ENCODE results near the gene AMN1. TPM values are rescaled to one million over a fixed set of nuclear protein-coding genes. Genes with fewer than 3 reads are reported as not detected.

The AMN1 gene
- 14.1 and 20.1 TPM in 2 replicates for total RNA-seq (2014; rRNA removed; shearing (Covaris generic))
- 12.6 and 15.2 TPM in 2 replicates for total RNA-seq (2022)
- Bru-seq, nascent RNA: percentile 61 among the genes with signal in this experiment
- BruChase-seq, experiment 1, labeled RNA remaining after a 6-hour chase: percentile 58 among the genes with signal in this experiment
- percentile 59 among the genes with signal in this experiment for BruChase-seq, experiment 2, labeled RNA remaining after a 2-hour chase
- long read RNA-seq, transcript AMN1-211 (6 exons, 880 nt): minor isoform, 8 of 32 reads
- long read RNA-seq, transcript AMN1-201 (7 exons, 2,110 nt): major isoform, 13 of 32 reads
- long read RNA-seq, partial matches to known transcripts: 3 of 32 reads
- long read RNA-seq, other reads (novel, unspliced or antisense): 5 of 32 reads

DNA sequence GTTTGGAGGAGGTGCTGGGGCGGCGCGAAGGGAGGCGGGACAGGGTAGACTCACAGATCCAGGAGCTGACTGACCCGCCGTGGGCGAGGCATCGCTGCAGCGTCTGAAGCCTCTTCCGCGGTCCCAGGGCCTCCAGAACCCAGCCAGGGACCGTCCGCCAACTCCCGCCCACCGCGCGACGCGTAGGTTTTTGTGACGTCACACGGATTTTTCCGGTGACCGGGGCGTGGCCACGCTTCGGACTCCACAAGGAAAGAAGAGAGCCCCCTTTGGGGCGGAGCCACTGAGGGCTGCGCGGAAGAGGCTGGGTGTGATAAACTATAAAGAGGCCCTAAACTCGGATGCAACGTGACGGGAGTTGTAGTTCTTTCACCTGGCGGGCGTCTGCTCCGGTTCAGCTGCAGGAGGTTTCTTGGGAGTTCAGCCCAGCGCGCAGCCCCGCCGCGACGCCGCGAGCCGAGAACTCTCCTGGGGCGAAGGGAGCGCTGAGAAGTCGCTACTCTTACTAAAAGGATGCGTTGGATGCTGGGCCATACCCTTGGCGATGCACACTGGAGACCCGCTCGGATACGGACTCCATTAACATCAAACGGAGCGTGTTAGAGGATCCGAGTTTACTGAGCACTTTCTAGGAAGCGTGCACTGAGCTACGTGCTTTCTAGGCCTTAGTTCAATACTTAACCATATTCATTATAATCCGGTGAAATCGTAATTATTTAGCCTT lies at the start of gene AMN1:
AMN1 (minus strand) TSS at position 105 of the 724 bp plus-strand sequence; CDS start at position 92, 13 bp downstream.
- ChIA-PET POLR2A (interaction anchor here (0.5 to 6.8 kb wide), 17 partner anchors 9 to 950 kb away, joined by 3 to 59 read pairs (median 4); partner anchors contain the start of gene DNM1L), CTCF (ENCODE audit: unreplicated experiment) (no interaction called here)
- no peak for TF ChIP-seq EZH2phosphoT487 (IDR thresholded peaks at IDR 0.05; ENCODE audit: borderline replicate concordance, low read depth, low read length)
- TF ChIP-seq, protein P1, sequence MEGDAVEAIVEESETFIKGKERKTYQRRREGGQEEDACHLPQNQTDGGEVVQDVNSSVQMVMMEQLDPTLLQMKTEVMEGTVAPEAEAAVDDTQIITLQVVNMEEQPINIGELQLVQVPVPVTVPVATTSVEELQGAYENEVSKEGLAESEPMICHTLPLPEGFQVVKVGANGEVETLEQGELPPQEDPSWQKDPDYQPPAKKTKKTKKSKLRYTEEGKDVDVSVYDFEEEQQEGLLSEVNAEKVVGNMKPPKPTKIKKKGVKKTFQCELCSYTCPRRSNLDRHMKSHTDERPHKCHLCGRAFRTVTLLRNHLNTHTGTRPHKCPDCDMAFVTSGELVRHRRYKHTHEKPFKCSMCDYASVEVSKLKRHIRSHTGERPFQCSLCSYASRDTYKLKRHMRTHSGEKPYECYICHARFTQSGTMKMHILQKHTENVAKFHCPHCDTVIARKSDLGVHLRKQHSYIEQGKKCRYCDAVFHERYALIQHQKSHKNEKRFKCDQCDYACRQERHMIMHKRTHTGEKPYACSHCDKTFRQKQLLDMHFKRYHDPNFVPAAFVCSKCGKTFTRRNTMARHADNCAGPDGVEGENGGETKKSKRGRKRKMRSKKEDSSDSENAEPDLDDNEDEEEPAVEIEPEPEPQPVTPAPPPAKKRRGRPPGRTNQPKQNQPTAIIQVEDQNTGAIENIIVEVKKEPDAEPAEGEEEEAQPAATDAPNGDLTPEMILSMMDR (conservative IDR thresholded peaks at IDR 0.05; ENCODE audit: low read length): no peak
- intact Hi-C loops (cut with micrococcal nuclease; ENCODE audit: unreplicated experiment): loop anchor here (1.0 to 5.0 kb wide), 5 partner anchors 18 to 232 kb away; partner anchors contain the start of gene ETFBKMT
- Histone ChIP-seq H3K4me1 (ENCODE audit: insufficient read depth, low read length, poor library complexity, severe bottlenecking) (peaks cover 61% of the 10 kb centered on the region), H3K27ac (ENCODE audit: low read depth, low read length, poor library complexity, severe bottlenecking) (peak within 1 kb of the TSS; percentile 81), H3K36me3 (ENCODE audit: insufficient read depth, low read length) (no peaks in the 10 kb centered on the region), H4K20me1 (ENCODE audit: insufficient read depth, low read length) (no peaks in the 10 kb centered on the region), H3K4me2 (ENCODE audit: low read length) (peak within 1 kb of the TSS; percentile 95), H3K79me2 (ENCODE audit: insufficient read depth, low read depth, low read length) (peaks cover 22% of the 10 kb centered on the region; the same call in 1 of the 2 replicates), H3K4me3 (ENCODE audit: low read depth, low read length, poor library complexity, severe bottlenecking) (peak within 1 kb of the TSS; percentile 76), H2AFZ (ENCODE audit: low read length) (peak within 1 kb of the TSS; percentile 83), H3K9me2 (ENCODE audit: insufficient read depth, low read length) (no peaks in the 10 kb centered on the region), H3K9me3 (ENCODE audit: low read length) (no peaks in the 10 kb centered on the region)
- no TSS peak for BruUV-seq (replicated peaks)
- peak; percentile 100 for DNase-seq (ENCODE audit: low spot score)

DNA sequence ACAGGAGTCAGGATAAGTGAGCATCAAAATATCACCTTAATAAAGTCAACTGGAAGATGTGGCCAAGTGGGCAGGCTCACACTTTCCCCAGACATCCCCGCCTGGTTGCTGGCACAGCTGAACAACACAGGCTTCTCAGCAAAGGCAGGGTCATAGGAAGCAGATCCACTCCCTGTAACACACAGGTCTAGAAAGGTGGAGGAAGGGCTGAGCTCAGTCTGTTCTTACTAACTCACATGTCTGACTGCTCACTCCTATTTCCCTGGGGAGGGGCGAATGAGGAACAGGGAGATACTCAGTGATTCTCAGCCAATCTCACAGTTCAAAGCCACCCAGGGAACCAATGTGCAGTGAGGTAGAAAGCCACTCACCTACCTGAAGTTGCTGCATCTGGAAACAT lies 45.0 kb upstream of the AMN1 start:
- DNase-seq (ENCODE audit: low spot score): peak; percentile 64
- ChIA-PET POLR2A (interaction anchor here (0.5 to 1.5 kb wide), 5 partner anchors 10 to 171 kb away, joined by 3 to 5 read pairs (median 3); no protein-coding TSS in a partner anchor), CTCF (ENCODE audit: unreplicated experiment) (no interaction called here)
- no peaks in the 10 kb centered on the region for H3K36me3 ChIP-seq (ENCODE audit: insufficient read depth, low read length)
- no peaks in the 10 kb centered on the region for H3K9me2 ChIP-seq (ENCODE audit: insufficient read depth, low read length)
- no peaks in the 10 kb centered on the region for H4K20me1 ChIP-seq (ENCODE audit: insufficient read depth, low read length)
- H3K4me2 ChIP-seq (ENCODE audit: low read length): peak overlapping the region; percentile 30
- peaks cover 17% of the 10 kb centered on the region for H3K4me1 ChIP-seq (ENCODE audit: insufficient read depth, low read length, poor library complexity, severe bottlenecking)
- no peak overlapping the region for H3K27ac ChIP-seq (ENCODE audit: low read depth, low read length, poor library complexity, severe bottlenecking)
- peak overlapping the region; percentile 62 for H2AFZ ChIP-seq (ENCODE audit: low read length)
- no TSS peak for BruUV-seq (replicated peaks)
- intact Hi-C loops (cut with micrococcal nuclease; ENCODE audit: unreplicated experiment): no loop called here
- H3K9me3 ChIP-seq (ENCODE audit: low read length): no peaks in the 10 kb centered on the region
- no peak overlapping the region for H3K4me3 ChIP-seq (ENCODE audit: low read depth, low read length, poor library complexity, severe bottlenecking)
- TF ChIP-seq EZH2phosphoT487 (IDR thresholded peaks at IDR 0.05; ENCODE audit: borderline replicate concordance, low read depth, low read length): no peak
- TF ChIP-seq, protein P1 (conservative IDR thresholded peaks at IDR 0.05; ENCODE audit: low read length): no peak
- no peaks in the 10 kb centered on the region for H3K79me2 ChIP-seq (ENCODE audit: insufficient read depth, low read depth, low read length)
